CD14-positive monocyte (primary cell): ENCODE measurements around the gene DNAH11. TPM values are rescaled to one million over a fixed set of nuclear protein-coding genes. Genes with fewer than 3 reads are reported as not detected.
"Not testable (repeated sequence)": the region's sequence is repeated elsewhere in the genome, so short reads cannot be mapped to it uniquely, and the experiment has no call there.

Experiments
- DNase-seq, 3 donors: peaks; one replicate each; pipeline ENCODE4 v3.0.0-alpha.2; 2011 to 2022
- H2AFZ ChIP-seq: 2 replicates; pipeline ENCODE4 v1.6.0; 2012; ENCODE audit warnings: mild to moderate bottlenecking, low read depth, low read length, inconsistent platforms; ENCODE audit not compliant: insufficient read depth, poor library complexity, severe bottlenecking
- H3K27ac ChIP-seq, 2 donors: 1 replicate in 1 of 2; 2 replicates in 1 of 2; pipeline ENCODE4 v1.5.1; 2012 to 2013; ENCODE audit warnings: low read length in 2 of 2, control low read depth in 1 of 2, inconsistent platforms in 1 of 2, low read depth in 1 of 2, mild to moderate bottlenecking in 1 of 2
- H3K27me3 ChIP-seq, 2 donors: one replicate each; pipeline versions ENCODE4 v1.6.0 to v1.6.1; 2011 to 2013; ENCODE audit warnings: low read length in 2 of 2; ENCODE audit not compliant: control insufficient read depth in 2 of 2, insufficient read depth in 2 of 2
- H3K36me3 ChIP-seq, 2 donors: replicated peaks in 1 of 2; 1 replicate in 1 of 2; 2 replicates in 1 of 2; pipeline versions ENCODE4 v1.5.1 to v1.6.1; 2012 to 2013; ENCODE audit warnings: low read length in 2 of 2, control low read depth in 1 of 2, inconsistent platforms in 1 of 2, mild to moderate bottlenecking in 1 of 2; ENCODE audit not compliant: insufficient read depth in 2 of 2, control insufficient read depth in 1 of 2
- H3K4me1 ChIP-seq, 2 donors: 1 replicate in 1 of 2; 2 replicates in 1 of 2; pipeline versions ENCODE4 v1.5.1 to v1.6.1; 2012 to 2013; ENCODE audit warnings: low read length in 2 of 2, control low read depth in 1 of 2, inconsistent platforms in 1 of 2, mild to moderate bottlenecking in 1 of 2, moderate library complexity in 1 of 2; ENCODE audit not compliant: insufficient read depth in 2 of 2, control insufficient read depth in 1 of 2
- H3K4me2 ChIP-seq: replicated peaks from 2 replicates; pipeline ENCODE3; 2012; ENCODE audit warnings: low read length, moderate library complexity, mild to moderate bottlenecking; ENCODE audit not compliant: poor library complexity, severe bottlenecking; ENCODE audit errors: extremely low read depth
- H3K4me3 ChIP-seq, 3 experiments: fragments of 200-600 bp in 1 of 3; sonication (generic) in 1 of 3; replicated peaks in 1 of 3; 1 replicate in 2 of 3; 2 replicates in 1 of 3; pipeline ENCODE4 v1.5.1; 2011 to 2013; ENCODE audit warnings: low read length in 3 of 3, mild to moderate bottlenecking in 3 of 3, control low read depth in 2 of 3, low read depth in 2 of 3, inconsistent platforms in 1 of 3, moderate library complexity in 1 of 3
- H3K79me2 ChIP-seq: 2 replicates; pipeline ENCODE4 v1.6.0; 2012; ENCODE audit warnings: mild to moderate bottlenecking, control low read depth, inconsistent platforms, low read length, moderate library complexity; ENCODE audit not compliant: insufficient read depth
- H3K9ac ChIP-seq: 2 replicates; pipeline ENCODE4 v1.6.0; 2017; ENCODE audit warnings: low read length, mild to moderate bottlenecking; ENCODE audit not compliant: insufficient read depth, poor library complexity, severe bottlenecking
- H3K9me3 ChIP-seq, 2 donors: replicated peaks in 1 of 2; 1 replicate in 1 of 2; 2 replicates in 1 of 2; pipeline versions ENCODE4 v1.5.1 to v1.6.1; 2012 to 2013; ENCODE audit warnings: low read length in 2 of 2, control low read depth in 1 of 2; ENCODE audit not compliant: control insufficient read depth in 1 of 2, insufficient read depth in 1 of 2
- H4K20me1 ChIP-seq: 2 replicates; pipeline ENCODE4 v1.6.0; 2012; ENCODE audit warnings: mild to moderate bottlenecking, low read length, control low read depth, moderate library complexity; ENCODE audit not compliant: insufficient read depth
- H3K27ac Mint-ChIP-seq, 7 donors: one replicate each; pipeline ENCODE4 v1.8.0; 2020; ENCODE audit warnings: mild to moderate bottlenecking in 7 of 7, mixed read lengths in 7 of 7, moderate library complexity in 6 of 7, inconsistent platforms in 2 of 7
- H3K27me3 Mint-ChIP-seq, 3 donors: one replicate each; pipeline ENCODE4 v1.8.0; 2021 to 2022; ENCODE audit warnings: low read depth in 3 of 3, mild to moderate bottlenecking in 3 of 3, mixed read lengths in 3 of 3, moderate library complexity in 3 of 3, inconsistent platforms in 1 of 3
- H3K36me3 Mint-ChIP-seq, 2 donors: one replicate each; pipeline ENCODE4 v1.8.0; 2020; ENCODE audit warnings: mixed read lengths in 2 of 2, inconsistent platforms in 1 of 2, mild to moderate bottlenecking in 1 of 2
- H3K4me1 Mint-ChIP-seq: one replicate; pipeline ENCODE4 v1.8.0; 2020; ENCODE audit warnings: mild to moderate bottlenecking, mixed read lengths
- H3K4me3 Mint-ChIP-seq, 2 donors: one replicate each; pipeline ENCODE4 v1.8.0; 2020; ENCODE audit warnings: mild to moderate bottlenecking in 2 of 2, mixed read lengths in 2 of 2, moderate library complexity in 1 of 2
- H3K9me3 Mint-ChIP-seq, 7 donors: one replicate each; pipeline ENCODE4 v1.8.0; 2020 to 2022; ENCODE audit warnings: mixed read lengths in 7 of 7, mild to moderate bottlenecking in 6 of 7, moderate library complexity in 6 of 7, inconsistent platforms in 2 of 7
- CTCF ChIP-seq: fragments of 200-600 bp; IDR thresholded peaks from one replicate; pipeline ENCODE4 v1.8.0; 2022; ENCODE audit warnings: antibody characterized with exemption, mild to moderate bottlenecking
- WGBS: methylation state at CpG from one replicate; pipeline ENCODE4 v1.1.5; 2013; ENCODE audit warnings: missing lambda C conversion rate; ENCODE audit not compliant: insufficient coverage; 5-methylcytosine and 5-hydroxymethylcytosine counted together
- intact Hi-C, 2 donors: fragments of 100-400 bp; cut with micrococcal nuclease; formaldehyde crosslinking; loops; one replicate each; pipeline versions ENCODE4 v1.15.0 to v1.15.1; 2023
- polyA plus RNA-seq, 3 donors: library from polyadenylated mRNA; depleted of rRNA in 1 of 3; unstranded in 2 of 3; stranded (reverse) in 1 of 3; fragments of 300-500 nt in 2 of 3; fragments of >200 nt in 1 of 3; fragmentation: Illumina TruSeq in 2 of 3; gene quantifications; 1 replicate in 2 of 3; 2 replicates in 1 of 3; pipeline ENCODE4 v1.2.3, GENCODE V29; 2012 to 2021

The DNAH11 gene
- polyA plus RNA-seq, 3 donors = not detected

DNA sequence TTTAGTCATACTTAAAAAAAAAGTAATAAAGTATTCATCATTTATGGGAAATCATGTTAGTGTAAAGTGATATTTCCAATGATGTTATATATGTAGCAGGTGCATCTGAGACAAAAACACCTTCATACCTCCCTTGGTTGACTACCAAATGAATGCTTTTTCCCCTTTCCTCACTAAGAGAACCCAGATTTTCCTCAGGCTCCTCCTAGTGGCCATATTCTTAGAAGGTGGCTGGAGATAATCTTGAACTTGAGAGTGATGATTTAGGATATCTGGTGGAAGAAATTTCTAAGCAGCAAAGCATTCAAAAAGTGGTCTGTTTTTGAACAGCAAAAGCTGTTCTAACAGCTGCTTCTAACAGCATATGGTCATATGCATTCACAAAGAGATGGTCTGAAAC lies 16.8 kb upstream of the DNAH11 start:
- peak; percentile 63 for TF ChIP-seq CTCF
- Histone ChIP-seq H3K4me1 (no peaks in the 10 kb centered on the region), H3K27me3 (no peaks in the 10 kb centered on the region), H4K20me1 (no peaks in the 10 kb centered on the region), H3K4me2 (no peak overlapping the region), H3K9me3 (peaks cover 0 to 7% of the 10 kb centered on the region in 2 donors), H2AFZ (no peak overlapping the region), H3K9ac (no peak overlapping the region), H3K79me2 (no peaks in the 10 kb centered on the region), H3K27ac (no peak overlapping the region), H3K36me3 (no peaks in the 10 kb centered on the region), H3K4me3 (no peak overlapping the region)
- intact Hi-C loops = no loop called here
- peaks cover 2 to 4% (median 3%) of the 10 kb centered on the region in 3 donors for H3K27me3 Mint-ChIP-seq
- H3K9me3 Mint-ChIP-seq = peaks cover 0 to 3% (median 2%) of the 10 kb centered on the region in 7 donors
- no peak overlapping the region for H3K27ac Mint-ChIP-seq
- H3K4me1 Mint-ChIP-seq = no peaks in the 10 kb centered on the region
- H3K4me3 Mint-ChIP-seq = no peak overlapping the region
- DNase-seq = no peak
- H3K36me3 Mint-ChIP-seq = no peaks in the 10 kb centered on the region

GRCh38 chr7:21526448-21526847 lies 16.4 kb upstream of the DNAH11 start:
- no peak overlapping the region for H3K27ac ChIP-seq
- intact Hi-C loops = no loop called here
- Mint-ChIP-seq H3K36me3 (no peaks in the 10 kb centered on the region), H3K9me3 (peaks cover 0 to 3% (median 2%) of the 10 kb centered on the region in 7 donors), H3K4me1 (no peaks in the 10 kb centered on the region), H3K27me3 (peaks cover 1 to 4% (median 2%) of the 10 kb centered on the region in 3 donors), H3K27ac (no peak overlapping the region), H3K4me3 (no peak overlapping the region)
- no peak overlapping the region for H2AFZ ChIP-seq
- H3K27me3 ChIP-seq = no peaks in the 10 kb centered on the region
- TF ChIP-seq CTCF = peak; percentile 7
- H3K4me3 ChIP-seq = no peak overlapping the region
- no peak for DNase-seq
- H3K9ac ChIP-seq = no peak overlapping the region
- H3K79me2 ChIP-seq = no peaks in the 10 kb centered on the region
- WGBS = 94% methylated on average over 2 of the region's 3 CpGs
- no peak overlapping the region for H3K4me2 ChIP-seq
- no peaks in the 10 kb centered on the region for H3K4me1 ChIP-seq
- H3K36me3 ChIP-seq = no peaks in the 10 kb centered on the region
- no peaks in the 10 kb centered on the region for H4K20me1 ChIP-seq
- peaks cover 0 to 7% of the 10 kb centered on the region in 2 donors for H3K9me3 ChIP-seq

DNA sequence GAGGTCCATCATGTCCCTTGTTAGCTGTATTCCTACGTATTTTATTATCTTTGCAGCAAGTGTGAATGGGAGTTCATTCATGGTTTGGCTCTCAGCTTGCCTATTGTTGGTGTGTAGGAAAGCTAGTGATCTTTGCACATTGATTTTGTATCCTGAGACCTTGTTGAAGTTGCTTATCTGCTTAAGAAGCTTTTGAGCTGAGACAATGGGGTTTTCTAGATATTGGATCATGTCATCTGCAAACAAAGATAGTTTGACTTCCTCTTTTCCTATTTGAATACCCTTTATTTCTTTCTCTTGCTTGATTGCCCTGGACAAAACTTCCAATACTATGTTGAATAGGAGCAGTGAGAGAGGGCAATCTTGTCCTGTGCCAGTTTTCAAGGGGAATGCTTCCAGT lies 10.4 kb upstream of the DNAH11 start:
- H2AFZ ChIP-seq, H3K36me3 ChIP-seq, DNase-seq, H3K4me1 Mint-ChIP-seq, H3K4me2 ChIP-seq, H3K27ac Mint-ChIP-seq, H3K9ac ChIP-seq, H3K4me3 Mint-ChIP-seq, H4K20me1 ChIP-seq, H3K27me3 ChIP-seq, H3K27ac ChIP-seq, H3K36me3 Mint-ChIP-seq, intact Hi-C loops, H3K9me3 ChIP-seq, H3K27me3 Mint-ChIP-seq, H3K4me1 ChIP-seq, H3K4me3 ChIP-seq, H3K79me2 ChIP-seq: not testable (repeated sequence)
- WGBS = 100% methylated on average over 1 of the region's 1 CpG
- peaks cover 0 to 16% (median 9%) of the 10 kb centered on the region in 7 donors for H3K9me3 Mint-ChIP-seq

GRCh38 chr7:21533646-21534045 lies 9.2 kb upstream of the DNAH11 start:
- H3K9me3 Mint-ChIP-seq = peaks cover 0 to 20% (median 9%) of the 10 kb centered on the region in 7 donors
- H3K9me3 ChIP-seq, H3K4me1 Mint-ChIP-seq, H3K4me3 Mint-ChIP-seq, intact Hi-C loops, H4K20me1 ChIP-seq, H3K36me3 ChIP-seq, H3K79me2 ChIP-seq, DNase-seq, H3K9ac ChIP-seq, H3K36me3 Mint-ChIP-seq, H3K27me3 ChIP-seq, H3K4me2 ChIP-seq, H3K4me1 ChIP-seq, H2AFZ ChIP-seq, H3K27ac Mint-ChIP-seq, H3K4me3 ChIP-seq, H3K27me3 Mint-ChIP-seq, H3K27ac ChIP-seq: not testable (repeated sequence)
